ENCODE data around the gene SLC1A4.

DNA sequence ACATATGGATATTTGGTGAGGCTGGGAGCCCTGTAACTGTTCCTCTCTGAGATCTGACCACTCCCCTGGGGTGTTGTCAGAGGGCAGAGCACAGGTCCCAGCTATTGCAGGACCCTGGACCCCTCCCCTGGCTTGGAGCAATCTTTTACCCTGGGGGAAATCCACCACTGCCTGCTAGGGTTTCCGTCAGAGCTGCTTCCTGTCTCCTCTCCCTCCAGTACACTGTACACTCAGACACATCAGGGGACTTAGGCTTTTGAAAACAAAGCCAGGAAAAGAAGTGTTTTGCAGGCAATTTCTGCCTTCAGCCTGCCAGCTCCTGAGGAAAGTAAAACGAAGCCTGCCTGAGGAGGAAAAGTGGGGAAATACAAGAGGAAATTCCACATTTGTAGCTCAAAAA is 53.8 kb downstream of the SLC1A4 start:
- no peak for TF ChIP-seq POLR2A (IDR thresholded peaks at IDR 0.05)
- TF ChIP-seq, protein P1, sequence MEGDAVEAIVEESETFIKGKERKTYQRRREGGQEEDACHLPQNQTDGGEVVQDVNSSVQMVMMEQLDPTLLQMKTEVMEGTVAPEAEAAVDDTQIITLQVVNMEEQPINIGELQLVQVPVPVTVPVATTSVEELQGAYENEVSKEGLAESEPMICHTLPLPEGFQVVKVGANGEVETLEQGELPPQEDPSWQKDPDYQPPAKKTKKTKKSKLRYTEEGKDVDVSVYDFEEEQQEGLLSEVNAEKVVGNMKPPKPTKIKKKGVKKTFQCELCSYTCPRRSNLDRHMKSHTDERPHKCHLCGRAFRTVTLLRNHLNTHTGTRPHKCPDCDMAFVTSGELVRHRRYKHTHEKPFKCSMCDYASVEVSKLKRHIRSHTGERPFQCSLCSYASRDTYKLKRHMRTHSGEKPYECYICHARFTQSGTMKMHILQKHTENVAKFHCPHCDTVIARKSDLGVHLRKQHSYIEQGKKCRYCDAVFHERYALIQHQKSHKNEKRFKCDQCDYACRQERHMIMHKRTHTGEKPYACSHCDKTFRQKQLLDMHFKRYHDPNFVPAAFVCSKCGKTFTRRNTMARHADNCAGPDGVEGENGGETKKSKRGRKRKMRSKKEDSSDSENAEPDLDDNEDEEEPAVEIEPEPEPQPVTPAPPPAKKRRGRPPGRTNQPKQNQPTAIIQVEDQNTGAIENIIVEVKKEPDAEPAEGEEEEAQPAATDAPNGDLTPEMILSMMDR (IDR thresholded peaks at IDR 0.05), result no peak
- TF ChIP-seq POLR2AphosphoS5 (IDR thresholded peaks at IDR 0.05), result no peak
- TF ChIP-seq EP300 (IDR thresholded peaks at IDR 0.05), result no peak
